DMS53 treated with DMSO at 0.1 percent for 48 hours (cell line): Measurements from ENCODE around the gene SCGB3A1.

Experiments used
- DNase-seq: peaks from one replicate; lab custom pipeline; 2025; ENCODE audit not compliant: unreplicated experiment; lab: John Stamatoyannopoulos, UW

The SCGB3A1 gene

GRCh38 chr5:180591311-180591887, at the start of gene SCGB3A1:
TSS of gene SCGB3A1 (minus strand) at chr5:180591499. CDS start at chr5:180591462, 37 bp downstream.
- DNase-seq: no peak

GRCh38 chr5:180640611-180640860, 49.2 kb upstream of the SCGB3A1 start:
- DNase-seq: no peak

GRCh38 chr5:180639741-180640610, 48.7 kb upstream of the SCGB3A1 start:
- DNase-seq: no peak

GRCh38 chr5:180639287-180639686, 48.0 kb upstream of the SCGB3A1 start:
- no peak for DNase-seq

- DNase-seq: no peak
These were observed 46.8 kb upstream of the SCGB3A1 start for GRCh38 chr5:180637962-180638680.

- DNase-seq: no peak
These were observed 45.2 kb upstream of the SCGB3A1 start for GRCh38 chr5:180636403-180637075.

GRCh38 chr5:180636016-180636402, 44.7 kb upstream of the SCGB3A1 start:
- no peak for DNase-seq

- no peak for DNase-seq
These were observed 42.2 kb upstream of the SCGB3A1 start for GRCh38 chr5:180633283-180634177.

GRCh38 chr5:180632768-180633167, 41.5 kb upstream of the SCGB3A1 start:
- no peak for DNase-seq

- peak; percentile 25 for DNase-seq
These were observed 40.5 kb upstream of the SCGB3A1 start for GRCh38 chr5:180631549-180632383.

GRCh38 chr5:180630426-180630825, 39.1 kb upstream of the SCGB3A1 start:
- no peak for DNase-seq

- DNase-seq: no peak
These were observed 38.6 kb upstream of the SCGB3A1 start for GRCh38 chr5:180629831-180630382.

GRCh38 chr5:180628827-180629750, 37.8 kb upstream of the SCGB3A1 start:
- no peak for DNase-seq

GRCh38 chr5:180628211-180628610, 36.9 kb upstream of the SCGB3A1 start:
- no peak for DNase-seq

- no peak for DNase-seq
These were observed 36.3 kb upstream of the SCGB3A1 start for GRCh38 chr5:180627386-180628120.

GRCh38 chr5:180626661-180627385, 35.5 kb upstream of the SCGB3A1 start:
- no peak for DNase-seq
